IMR-90 (cell line): ENCODE measurements around the gene FOXR1. TPM values are rescaled to one million over a fixed set of nuclear protein-coding genes. Genes with fewer than 3 reads are reported as not detected.

ENCODE experiments used
- ATAC-seq: fragments of 200-7000 bp; cut with Tn5 transposase; 2 replicates; pipeline ENCODE4 v1.9.1; 2020; ENCODE audit warnings: low read depth, mild to moderate bottlenecking, moderate library complexity
- BruUV-seq: library from RNA; stranded (reverse); fragments of 400-500 nt; replicated peaks from 2 replicates; lab custom pipeline; 2021; lab: Mats Ljungman, UMichigan
- CTCF ChIA-PET: fragments of 300-600 bp; formaldehyde crosslinking; extraction: SDS; loops from one replicate; lab custom pipeline; 2021; ENCODE audit warnings: antibody characterized with exemption; lab: Yijun Ruan, JAX
- POLR2A ChIA-PET: fragments of 300-600 bp; sonication (Branson Sonifier 250); formaldehyde crosslinking; loops from one replicate; lab custom pipeline; 2022; ENCODE audit warnings: antibody characterized with exemption; ENCODE audit not compliant: unreplicated experiment; lab: Charles Lee
- DNase-seq: peaks from one replicate; pipeline ENCODE4 v3.0.0; 2013
- H2AFZ ChIP-seq: replicated peaks from 2 replicates; pipeline ENCODE3; 2013; ENCODE audit warnings: low read length, mild to moderate bottlenecking; ENCODE audit not compliant: poor library complexity
- H2AK5ac ChIP-seq: 2 replicates; pipeline ENCODE4 v1.6.1; 2013; ENCODE audit warnings: low read depth, low read length, inconsistent platforms
- H2AK9ac ChIP-seq: replicated peaks from 2 replicates; pipeline ENCODE3; 2013; ENCODE audit warnings: mild to moderate bottlenecking, low read depth, low read length, moderate library complexity; ENCODE audit not compliant: poor library complexity
- H2BK120ac ChIP-seq: 2 replicates; pipeline ENCODE4 v1.6.1; 2013; ENCODE audit warnings: low read depth, low read length, inconsistent platforms
- H2BK15ac ChIP-seq: 3 replicates; pipeline ENCODE4 v1.6.1; 2013; ENCODE audit warnings: low read depth, low read length, inconsistent platforms
- H2BK20ac ChIP-seq: 2 replicates; pipeline ENCODE4 v1.6.1; 2013; ENCODE audit warnings: low read depth, mild to moderate bottlenecking, inconsistent platforms, low read length, moderate library complexity
- H2BK5ac ChIP-seq: 2 replicates; pipeline ENCODE4 v1.6.1; 2013; ENCODE audit warnings: mild to moderate bottlenecking, low read depth, low read length, inconsistent platforms; ENCODE audit not compliant: poor library complexity, severe bottlenecking
- H3K14ac ChIP-seq: replicated peaks from 2 replicates; pipeline ENCODE4 v1.6.1; 2013; ENCODE audit warnings: low read depth, low read length, inconsistent platforms
- H3K18ac ChIP-seq: 2 replicates; pipeline ENCODE4 v1.6.1; 2013; ENCODE audit warnings: low read depth, low read length, control low read depth
- H3K23ac ChIP-seq: 2 replicates; pipeline ENCODE4 v1.6.1; 2013; ENCODE audit warnings: low read depth, low read length, inconsistent platforms
- H3K27ac ChIP-seq: 2 replicates; pipeline ENCODE4 v1.5.1; 2013; ENCODE audit warnings: mild to moderate bottlenecking, control low read depth, low read length; ENCODE audit not compliant: insufficient read depth
- H3K27me3 ChIP-seq: 2 replicates; pipeline ENCODE4 v1.6.1; 2013; ENCODE audit warnings: low read length; ENCODE audit not compliant: control insufficient read depth, insufficient read depth
- H3K36me3 ChIP-seq: 2 replicates; pipeline ENCODE4 v1.6.1; 2013; ENCODE audit warnings: low read length, mixed read lengths; ENCODE audit not compliant: control insufficient read depth, insufficient read depth
- H3K4ac ChIP-seq: 2 replicates; pipeline ENCODE4 v1.6.1; 2013; ENCODE audit warnings: low read depth, low read length, inconsistent platforms
- H3K4me1 ChIP-seq: 2 replicates; pipeline ENCODE4 v1.6.1; 2013; ENCODE audit warnings: low read length, mixed read lengths; ENCODE audit not compliant: control insufficient read depth, insufficient read depth
- H3K4me2 ChIP-seq: 2 replicates; pipeline ENCODE4 v1.6.1; 2013; ENCODE audit warnings: low read depth, mild to moderate bottlenecking, control low read depth, low read length, moderate library complexity
- H3K4me3 ChIP-seq: 2 replicates; pipeline ENCODE4 v1.5.1; 2013; ENCODE audit warnings: low read depth, mild to moderate bottlenecking, control low read depth, low read length, moderate library complexity; ENCODE audit not compliant: insufficient read depth
- H3K56ac ChIP-seq: 2 replicates; pipeline ENCODE4 v1.6.1; 2013; ENCODE audit warnings: low read length, inconsistent platforms; ENCODE audit not compliant: insufficient read depth; ENCODE audit errors: extremely low read depth
- H3K79me1 ChIP-seq, 2 experiments: 2 replicates each; pipeline ENCODE4 v1.6.1; 2013; ENCODE audit warnings: low read length in 2 of 2, inconsistent platforms in 1 of 2, low read depth in 1 of 2
- H3K9ac ChIP-seq: 2 replicates; pipeline ENCODE4 v1.6.1; 2013; ENCODE audit warnings: low read depth, low read length, control low read depth
- H3K9me1 ChIP-seq: 2 replicates; pipeline ENCODE4 v1.6.1; 2013; ENCODE audit warnings: low read length, inconsistent platforms; ENCODE audit not compliant: insufficient read depth
- H3K9me3 ChIP-seq: 2 replicates; pipeline ENCODE4 v1.6.1; 2013; ENCODE audit warnings: low read length; ENCODE audit not compliant: control insufficient read depth, insufficient read depth
- H4K20me1 ChIP-seq: 2 replicates; pipeline ENCODE4 v1.6.1; 2013; ENCODE audit warnings: low read length, inconsistent platforms; ENCODE audit not compliant: insufficient read depth
- H4K5ac ChIP-seq: 2 replicates; pipeline ENCODE4 v1.6.1; 2013; ENCODE audit warnings: mild to moderate bottlenecking, low read depth, low read length, control low read depth
- H4K8ac ChIP-seq, 2 experiments: 2 replicates each; pipeline ENCODE4 v1.6.1; 2013; ENCODE audit warnings: low read depth in 2 of 2, low read length in 2 of 2, control low read depth in 1 of 2, inconsistent platforms in 1 of 2
- H4K91ac ChIP-seq: 2 replicates; pipeline ENCODE4 v1.6.1; 2013; ENCODE audit warnings: low read depth, low read length, inconsistent platforms; ENCODE audit not compliant: insufficient read depth
- MAZ ChIP-seq: IDR thresholded peaks from 2 replicates; pipeline ENCODE4 v1.6.1; 2012; ENCODE audit warnings: low read depth, mild to moderate bottlenecking, low read length, improper control_type of control experiment, moderate library complexity, borderline replicate concordance
- MXI1 ChIP-seq: IDR thresholded peaks from 2 replicates; pipeline ENCODE4 v1.6.1; 2012; ENCODE audit warnings: low read depth, mild to moderate bottlenecking, low read length, moderate library complexity, borderline replicate concordance
- RAD21 ChIP-seq: IDR thresholded peaks from 2 replicates; pipeline ENCODE4 v1.6.1; 2012; ENCODE audit warnings: low read length, improper control_type of control experiment
- RCOR1 ChIP-seq: IDR thresholded peaks from 2 replicates; pipeline ENCODE4 v1.6.1; 2012; ENCODE audit warnings: mild to moderate bottlenecking, low read length, improper control_type of control experiment; ENCODE audit not compliant: insufficient replicate concordance
- RFX5 ChIP-seq: IDR thresholded peaks from 2 replicates; pipeline ENCODE4 v1.8.0; 2012; ENCODE audit warnings: low read depth, mild to moderate bottlenecking, low read length, moderate library complexity
- SMC3 ChIP-seq: fragments of 150-350 bp; IDR thresholded peaks from 2 replicates; pipeline ENCODE4 v1.6.1; 2016; ENCODE audit warnings: low read depth, mild to moderate bottlenecking, antibody characterized with exemption, low read length, moderate library complexity
- WGBS, 2 experiments: methylation state at CpG; one replicate each; pipeline versions ENCODE4 v1.1.5 to v1.1.7; 2013; ENCODE audit warnings: missing lambda C conversion rate in 2 of 2; ENCODE audit not compliant: insufficient read length in 1 of 2; ENCODE audit errors: extremely low coverage in 2 of 2; 5-methylcytosine and 5-hydroxymethylcytosine counted together
- dilution Hi-C: fragments of 300-500 bp; cut with HindIII; formaldehyde crosslinking; loops from one replicate; pipeline ENCODE4 v1.14.3; 2018; ENCODE audit warnings: low sequenced_read_pairs; ENCODE audit not compliant: unreplicated experiment
- in situ Hi-C: fragments of 300-500 bp; cut with MboI; formaldehyde crosslinking; loops from 3 replicates; pipeline ENCODE4 v1.14.3; 2019; ENCODE audit warnings: low sequenced_read_pairs, inconsistent platforms, mixed read lengths
- intact Hi-C: fragments of 100-400 bp; cut with micrococcal nuclease; formaldehyde crosslinking; loops from 2 replicates; pipeline ENCODE4 v1.10.0; 2022
- polyA plus RNA-seq, 3 experiments: library from polyadenylated mRNA; depleted of rRNA; stranded (reverse); fragments of >200 nt; gene quantifications; 2 replicates each; pipeline ENCODE4 v1.2.3, GENCODE V29; 2012; ENCODE audit warnings: low replicate concordance in 1 of 3
- total RNA-seq: library from RNA; depleted of rRNA; stranded (reverse); fragments of >200 nt; gene quantifications from 2 replicates; pipeline ENCODE4 v1.2.3, GENCODE V29; 2012
- TF ChIP-seq, protein P1 (sequence below): conservative IDR thresholded peaks from 2 replicates; pipeline ENCODE4 v1.5.1; 2012; ENCODE audit warnings: mild to moderate bottlenecking, low read depth, low read length, improper control_type of control experiment
- TF ChIP-seq, protein P2 (sequence below): fragments of 150-350 bp; IDR thresholded peaks from 2 replicates; pipeline ENCODE4 v1.6.1; 2017; ENCODE audit warnings: mild to moderate bottlenecking, antibody characterized with exemption, low read length, low read depth

The FOXR1 gene
- total and polyA plus RNA-seq, 2 of the 4 experiments (the other 2 are of a cell fraction) = not detected

DNA sequence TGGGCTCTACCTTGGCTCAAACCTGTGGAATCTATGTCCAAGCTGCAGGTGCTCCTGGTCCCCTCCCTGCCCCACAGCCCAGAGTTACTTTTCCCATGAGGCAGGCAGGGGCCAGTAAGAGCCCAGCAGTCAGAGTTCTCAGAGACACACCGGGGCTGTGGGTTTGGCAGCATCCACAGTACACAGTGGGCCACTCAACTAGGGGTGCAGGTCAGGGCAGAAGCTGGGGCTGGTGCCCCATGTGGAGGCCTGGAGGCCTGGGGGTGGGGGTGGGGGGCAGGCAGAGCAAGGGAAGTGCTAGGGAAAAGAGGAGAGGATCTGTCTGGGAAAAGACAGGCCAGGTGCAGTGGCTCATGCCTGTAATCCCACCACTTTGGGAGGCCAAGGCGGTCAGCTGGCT, 13.0 kb upstream of the FOXR1 start:
- no peak overlapping the region for H3K4me2 ChIP-seq
- in situ Hi-C loops (loop anchor here (5.0 kb wide), 1 partner anchor 266 kb away; no protein-coding TSS in a partner anchor), intact Hi-C loops (no loop called here), dilution Hi-C loops (no loop called here)
- H4K91ac ChIP-seq = no peak overlapping the region
- no peak overlapping the region for H4K5ac ChIP-seq
- H3K9ac ChIP-seq = no peak overlapping the region
- TF ChIP-seq RCOR1 = no peak
- TF ChIP-seq, protein P1, sequence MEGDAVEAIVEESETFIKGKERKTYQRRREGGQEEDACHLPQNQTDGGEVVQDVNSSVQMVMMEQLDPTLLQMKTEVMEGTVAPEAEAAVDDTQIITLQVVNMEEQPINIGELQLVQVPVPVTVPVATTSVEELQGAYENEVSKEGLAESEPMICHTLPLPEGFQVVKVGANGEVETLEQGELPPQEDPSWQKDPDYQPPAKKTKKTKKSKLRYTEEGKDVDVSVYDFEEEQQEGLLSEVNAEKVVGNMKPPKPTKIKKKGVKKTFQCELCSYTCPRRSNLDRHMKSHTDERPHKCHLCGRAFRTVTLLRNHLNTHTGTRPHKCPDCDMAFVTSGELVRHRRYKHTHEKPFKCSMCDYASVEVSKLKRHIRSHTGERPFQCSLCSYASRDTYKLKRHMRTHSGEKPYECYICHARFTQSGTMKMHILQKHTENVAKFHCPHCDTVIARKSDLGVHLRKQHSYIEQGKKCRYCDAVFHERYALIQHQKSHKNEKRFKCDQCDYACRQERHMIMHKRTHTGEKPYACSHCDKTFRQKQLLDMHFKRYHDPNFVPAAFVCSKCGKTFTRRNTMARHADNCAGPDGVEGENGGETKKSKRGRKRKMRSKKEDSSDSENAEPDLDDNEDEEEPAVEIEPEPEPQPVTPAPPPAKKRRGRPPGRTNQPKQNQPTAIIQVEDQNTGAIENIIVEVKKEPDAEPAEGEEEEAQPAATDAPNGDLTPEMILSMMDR = no peak
- TF ChIP-seq, protein P2, sequence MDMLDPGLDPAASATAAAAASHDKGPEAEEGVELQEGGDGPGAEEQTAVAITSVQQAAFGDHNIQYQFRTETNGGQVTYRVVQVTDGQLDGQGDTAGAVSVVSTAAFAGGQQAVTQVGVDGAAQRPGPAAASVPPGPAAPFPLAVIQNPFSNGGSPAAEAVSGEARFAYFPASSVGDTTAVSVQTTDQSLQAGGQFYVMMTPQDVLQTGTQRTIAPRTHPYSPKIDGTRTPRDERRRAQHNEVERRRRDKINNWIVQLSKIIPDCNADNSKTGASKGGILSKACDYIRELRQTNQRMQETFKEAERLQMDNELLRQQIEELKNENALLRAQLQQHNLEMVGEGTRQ = no peak
- TF ChIP-seq RAD21 = no peak
- no peak for TF ChIP-seq MAZ
- TF ChIP-seq MXI1 = no peak
- no peak for TF ChIP-seq RFX5
- TF ChIP-seq SMC3 = no peak
- no peak for ATAC-seq
- H2AK5ac ChIP-seq = no peak overlapping the region
- H3K9me1 ChIP-seq = no peaks in the 10 kb centered on the region
- no peaks in the 10 kb centered on the region for H3K4me1 ChIP-seq
- H3K56ac ChIP-seq = no peak overlapping the region
- ChIA-PET CTCF (interaction anchor here (0.6 to 2.1 kb wide), 2 partner anchors 16 to 269 kb away, joined by 3 to 6 read pairs; no protein-coding TSS in a partner anchor), POLR2A (no interaction called here)
- no peak overlapping the region for H3K18ac ChIP-seq
- H2BK20ac ChIP-seq = no peak overlapping the region
- H3K9me3 ChIP-seq = no peaks in the 10 kb centered on the region
- H2BK120ac ChIP-seq = no peak overlapping the region
- WGBS, 2 experiments = 67% methylated on average over 1 of the region's 2 CpGs; no CpG with 5 or more reads in 1 of the 2 experiments
- H3K27ac ChIP-seq = no peak overlapping the region
- DNase-seq = no peak
- no TSS peak for BruUV-seq
- no peak overlapping the region for H3K4ac ChIP-seq
- H2AK9ac ChIP-seq = no peak overlapping the region
- no peak overlapping the region for H2BK5ac ChIP-seq
- H3K23ac ChIP-seq = no peak overlapping the region
- no peak overlapping the region for H4K8ac ChIP-seq
- H3K36me3 ChIP-seq = no peaks in the 10 kb centered on the region
- no peaks in the 10 kb centered on the region for H3K79me1 ChIP-seq
- H4K20me1 ChIP-seq = no peaks in the 10 kb centered on the region
- no peak overlapping the region for H2BK15ac ChIP-seq
- H3K4me3 ChIP-seq = no peak overlapping the region
- H3K14ac ChIP-seq = no peak overlapping the region
- no peak overlapping the region for H2AFZ ChIP-seq
- H3K27me3 ChIP-seq = peaks cover 42% of the 10 kb centered on the region
